NCI-H2196 treated with DMSO at 0.1 percent for 48 hours (cell line): Measurements from ENCODE around the gene ANGPTL1.

Source experiments
- DNase-seq: peaks from one replicate; lab custom pipeline; 2025; ENCODE audit not compliant: unreplicated experiment; lab: John Stamatoyannopoulos, UW

Gene ANGPTL1

GRCh38 chr1:178870944-178871343 lies at the start of gene ANGPTL1:
TSS of gene ANGPTL1 (minus strand) at chr1:178871077. CDS start at chr1:178865776, 5,301 bp downstream.
- no peak for DNase-seq

- DNase-seq = no peak
Measured at GRCh38 chr1:178919581-178919980, 48.7 kb upstream of the ANGPTL1 start.

- no peak for DNase-seq
Measured at GRCh38 chr1:178918955-178919354, 48.1 kb upstream of the ANGPTL1 start.

- DNase-seq = no peak
Measured at GRCh38 chr1:178918308-178918707, 47.4 kb upstream of the ANGPTL1 start.

DNA sequence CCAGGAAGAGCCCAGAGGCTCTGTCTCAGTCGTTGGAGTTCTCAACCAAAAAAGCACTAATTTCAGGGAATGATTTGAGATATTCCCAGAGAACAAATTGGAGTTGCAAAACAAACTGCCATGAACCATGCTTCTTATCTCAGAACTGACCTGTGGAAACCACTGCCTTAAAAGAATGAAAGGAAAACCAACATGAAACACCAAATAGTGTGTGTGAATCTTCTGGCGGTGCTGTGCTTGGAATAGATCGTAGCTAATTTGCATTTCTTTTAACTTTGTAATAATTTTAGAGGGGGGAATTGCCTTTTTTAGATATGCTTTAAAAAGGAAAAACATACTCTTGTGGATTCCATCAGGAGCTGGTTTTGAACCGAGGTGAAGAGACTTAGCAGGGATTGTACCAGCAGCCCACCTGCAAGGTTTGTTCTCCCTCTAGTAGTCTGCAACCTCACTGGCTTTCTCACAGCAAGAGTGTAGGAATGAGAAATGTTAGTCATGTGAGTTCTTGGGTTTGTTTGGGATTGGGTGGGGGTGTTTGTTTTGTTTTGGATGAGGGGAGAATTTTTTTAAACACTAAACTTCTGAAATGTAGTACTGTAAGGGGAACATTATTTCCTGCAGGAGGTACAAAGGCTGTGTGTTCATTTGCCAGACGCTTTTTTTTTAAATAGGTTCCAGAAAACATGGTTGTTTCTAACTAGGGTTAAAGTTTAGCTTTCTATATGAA lies 45.7 kb upstream of the ANGPTL1 start:
- no peak for DNase-seq

DNA sequence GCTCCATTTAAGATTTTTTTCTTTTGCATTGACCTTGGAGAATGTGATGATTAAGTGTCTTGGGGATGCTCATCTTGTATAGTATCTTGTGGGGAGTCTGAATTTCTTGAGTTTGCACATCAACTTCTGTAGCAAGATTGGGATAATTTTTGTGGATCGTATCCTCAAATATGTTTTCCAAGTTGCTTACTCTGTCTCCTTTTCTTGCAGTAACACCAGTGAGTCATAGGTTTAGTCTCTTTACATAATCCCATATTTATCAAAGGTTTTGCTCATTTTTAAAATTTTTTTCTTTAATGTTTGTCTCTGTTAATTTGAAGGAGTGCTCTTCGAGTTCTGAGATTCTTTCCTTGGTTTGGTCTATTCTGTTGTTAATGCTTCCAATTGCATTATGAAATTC lies 41.7 kb upstream of the ANGPTL1 start:
- no peak for DNase-seq

DNA sequence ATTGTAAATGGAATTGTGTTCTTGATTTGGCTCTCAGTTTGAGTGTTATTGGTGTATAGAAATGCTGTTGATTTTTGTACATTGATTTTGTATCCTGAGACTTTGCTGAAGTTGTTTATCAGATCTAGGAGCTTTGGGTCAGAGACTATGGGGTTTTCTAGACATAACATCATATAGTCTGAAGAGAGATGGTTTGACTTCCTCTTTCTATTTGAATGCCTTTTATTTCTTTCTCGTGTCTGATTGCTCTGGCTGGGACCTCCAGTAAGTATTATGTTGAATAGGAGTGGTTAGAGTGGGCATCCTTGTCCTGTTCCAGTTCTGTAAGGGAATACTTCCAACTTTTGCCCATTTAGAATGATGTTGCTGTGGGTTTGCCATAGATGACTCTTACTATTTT lies 39.1 kb upstream of the ANGPTL1 start:
- DNase-seq = no peak

DNA sequence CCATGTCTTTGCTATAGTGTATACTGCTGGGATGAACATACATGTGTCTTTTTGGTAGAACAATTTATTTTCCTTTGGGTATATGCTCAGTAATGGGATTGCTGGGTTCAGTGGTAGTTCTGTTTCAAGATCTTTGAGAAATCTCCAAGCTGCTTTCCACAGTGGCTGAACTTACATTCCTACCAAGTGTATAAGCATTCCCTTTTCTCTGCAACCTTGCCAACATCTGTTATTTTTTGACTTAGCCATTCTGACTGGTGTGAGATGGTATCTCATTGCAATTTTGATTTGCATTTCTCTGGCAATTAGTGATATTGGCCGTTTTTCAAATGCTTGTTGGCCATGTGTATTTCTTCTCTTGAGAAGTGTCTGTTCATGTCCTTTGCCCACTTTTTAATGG lies 37.5 kb upstream of the ANGPTL1 start:
- DNase-seq = no peak

DNA sequence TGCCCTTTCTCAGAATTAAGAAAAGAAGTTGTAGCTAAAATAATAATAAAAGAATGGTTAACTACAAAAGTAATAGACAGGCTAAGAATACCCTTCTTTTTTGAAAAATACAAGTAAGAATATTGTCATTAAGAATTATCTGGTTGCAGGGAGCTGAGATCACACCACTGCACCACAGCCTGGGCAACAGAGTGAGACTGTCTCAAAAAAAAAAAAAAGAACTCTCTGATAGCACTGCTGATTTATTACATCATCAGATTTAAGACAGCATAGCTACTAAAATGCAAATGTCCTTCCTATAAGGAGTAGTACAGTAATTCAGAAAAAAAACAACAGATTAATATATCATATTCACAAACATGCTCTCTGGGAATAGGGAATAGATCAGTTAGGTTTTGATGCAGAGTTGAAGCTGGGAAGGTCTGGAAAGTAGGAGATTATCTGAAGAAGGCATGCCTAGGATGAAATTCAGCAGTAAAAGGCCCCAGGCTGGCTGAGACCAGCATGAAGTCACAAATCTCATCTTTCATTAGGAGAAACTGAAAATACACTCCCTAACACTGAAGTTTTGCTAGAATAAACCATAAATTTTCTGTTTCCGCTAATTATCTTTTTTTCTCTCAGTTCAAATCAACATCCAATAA lies 30.7 kb upstream of the ANGPTL1 start:
- DNase-seq = no peak

GRCh38 chr1:178899402-178899801 lies 28.5 kb upstream of the ANGPTL1 start:
- no peak for DNase-seq

DNA sequence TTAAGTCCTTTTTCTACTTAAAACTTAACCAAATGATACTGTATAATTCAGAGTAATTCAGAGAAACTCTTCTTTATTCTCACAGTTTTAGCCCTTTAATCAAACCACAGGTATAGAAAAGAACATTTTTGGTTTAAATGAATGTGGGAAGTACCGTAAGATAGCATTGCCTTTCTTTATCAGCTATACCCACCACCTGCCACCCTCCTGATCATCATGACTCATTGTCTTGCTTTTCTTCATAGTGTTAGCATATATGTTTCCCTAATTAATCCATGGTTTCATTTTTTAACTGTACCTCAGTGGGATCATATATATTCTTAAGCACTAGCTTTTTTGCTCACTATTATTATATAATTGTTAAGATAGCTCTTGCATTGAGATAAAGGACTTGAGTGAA lies 27.5 kb upstream of the ANGPTL1 start:
- DNase-seq = no peak

- no peak for DNase-seq
Measured at GRCh38 chr1:178895928-178896327, 25.1 kb upstream of the ANGPTL1 start.

- no peak for DNase-seq
Measured at GRCh38 chr1:178886551-178886950, 15.7 kb upstream of the ANGPTL1 start.

DNA sequence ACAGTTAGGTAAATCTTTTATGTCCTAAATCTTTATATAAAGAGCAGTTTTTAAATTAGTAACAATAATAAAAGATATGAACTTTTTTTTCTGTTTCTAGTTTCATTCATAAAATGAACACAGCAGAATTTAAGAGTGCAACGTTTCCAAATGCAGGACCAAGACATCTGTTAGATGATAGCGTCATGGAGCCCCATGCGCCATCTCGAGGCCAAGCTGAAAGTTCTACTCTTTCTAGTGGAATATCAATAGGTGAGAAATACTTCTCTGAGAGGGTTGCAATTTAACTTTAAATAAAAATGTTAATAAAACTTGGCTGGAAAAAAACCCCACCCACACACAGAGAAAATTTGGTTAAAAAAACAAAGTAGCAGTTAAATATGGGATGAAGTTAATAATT lies 15.0 kb upstream of the ANGPTL1 start:
- no peak for DNase-seq

DNA sequence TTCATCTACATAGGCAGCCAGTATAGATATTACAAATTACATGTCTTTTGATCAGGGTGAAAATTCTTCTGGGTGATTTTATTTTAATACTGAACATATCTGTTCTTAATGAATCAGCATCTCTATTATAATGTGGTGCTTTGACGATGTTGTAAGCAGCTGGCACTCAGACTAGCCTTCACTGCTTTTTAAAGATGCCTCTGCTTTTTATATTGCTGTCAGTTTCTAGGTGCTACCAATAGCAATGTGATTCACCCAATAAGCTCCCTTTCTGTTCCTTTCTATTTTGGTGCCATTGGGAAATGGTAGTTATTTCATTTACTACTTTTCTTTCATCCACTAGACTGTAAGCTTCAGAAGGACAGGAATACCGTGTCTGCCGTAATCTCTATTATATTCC lies 11.1 kb upstream of the ANGPTL1 start:
- DNase-seq = no peak

DNA sequence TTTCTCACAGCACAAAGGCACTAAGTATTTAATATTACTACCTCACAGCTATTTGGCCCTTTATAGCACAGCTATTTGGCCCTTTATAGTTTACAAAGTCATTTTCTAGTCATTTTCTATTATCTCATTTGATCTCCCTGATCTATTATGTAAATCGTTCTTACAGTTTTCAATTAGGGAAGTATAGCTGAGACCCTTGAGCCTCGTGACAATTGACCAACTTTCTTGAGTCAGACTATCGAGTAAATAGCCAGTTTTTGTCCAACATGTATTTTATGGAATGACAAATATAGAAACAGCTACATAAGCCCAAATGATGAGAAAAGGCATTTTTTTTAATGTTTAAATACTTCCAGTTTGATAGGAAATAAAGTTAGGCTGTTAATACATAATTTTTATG lies 7.0 kb upstream of the ANGPTL1 start:
- no peak for DNase-seq

- no peak for DNase-seq
Measured at GRCh38 chr1:178875936-178876335, 5.1 kb upstream of the ANGPTL1 start.

- no peak for DNase-seq
Measured at GRCh38 chr1:178874966-178875365, 4.1 kb upstream of the ANGPTL1 start.

DNA sequence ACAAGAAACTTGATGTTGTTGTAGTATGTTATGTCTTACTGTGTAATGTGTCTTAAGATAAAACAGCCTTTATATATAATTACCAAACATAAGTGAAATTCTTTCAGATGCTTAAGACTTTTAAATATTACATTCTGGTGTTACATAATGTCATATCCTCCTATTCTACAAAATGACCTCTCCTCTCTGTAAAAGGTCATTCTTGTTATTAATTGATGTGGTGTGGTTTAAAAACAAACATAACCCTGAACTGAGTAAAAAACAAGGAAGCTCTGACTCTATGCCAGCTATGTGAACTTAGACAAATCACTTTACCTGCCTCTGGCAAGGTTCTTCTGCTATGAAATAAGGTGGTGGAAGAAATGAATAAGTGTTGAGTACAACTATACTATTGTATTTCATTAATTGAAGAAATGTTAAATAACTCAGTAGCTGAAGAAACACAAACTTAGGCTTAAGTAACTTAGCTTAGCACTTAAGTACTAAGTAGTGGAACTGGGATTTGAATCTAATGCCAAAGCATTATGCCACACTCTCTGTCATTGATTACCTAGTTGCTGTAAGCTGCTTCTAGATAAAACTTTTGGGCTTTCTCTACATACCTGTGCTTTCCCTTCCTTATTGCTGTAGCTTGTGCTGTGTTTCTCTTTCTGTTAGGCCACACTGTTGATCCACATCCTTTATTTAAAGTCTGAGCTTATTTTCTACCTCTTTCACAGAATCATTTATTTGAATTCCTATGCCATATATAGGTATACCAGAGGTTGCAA lies 859 bp upstream of the ANGPTL1 start:
- DNase-seq = no peak

DNA sequence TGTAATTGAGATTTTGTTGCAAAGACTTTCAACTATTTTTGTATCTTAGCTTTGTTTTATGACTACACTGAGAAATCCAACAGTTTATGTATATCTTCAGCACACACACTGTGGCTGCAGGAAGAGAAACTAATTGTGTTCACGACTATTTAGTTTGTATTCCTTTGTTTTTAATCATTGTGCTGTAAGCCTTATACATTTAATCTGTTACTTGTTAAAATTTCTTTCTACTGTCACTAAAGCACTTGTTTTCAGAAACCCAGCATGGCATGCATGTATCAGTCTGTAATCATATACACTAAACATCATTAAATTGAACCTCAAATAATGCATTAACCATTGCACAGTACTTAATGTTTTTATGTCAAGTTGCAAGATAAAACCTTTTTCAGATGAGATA lies 656 bp downstream of the ANGPTL1 start:
- DNase-seq = no peak

DNA sequence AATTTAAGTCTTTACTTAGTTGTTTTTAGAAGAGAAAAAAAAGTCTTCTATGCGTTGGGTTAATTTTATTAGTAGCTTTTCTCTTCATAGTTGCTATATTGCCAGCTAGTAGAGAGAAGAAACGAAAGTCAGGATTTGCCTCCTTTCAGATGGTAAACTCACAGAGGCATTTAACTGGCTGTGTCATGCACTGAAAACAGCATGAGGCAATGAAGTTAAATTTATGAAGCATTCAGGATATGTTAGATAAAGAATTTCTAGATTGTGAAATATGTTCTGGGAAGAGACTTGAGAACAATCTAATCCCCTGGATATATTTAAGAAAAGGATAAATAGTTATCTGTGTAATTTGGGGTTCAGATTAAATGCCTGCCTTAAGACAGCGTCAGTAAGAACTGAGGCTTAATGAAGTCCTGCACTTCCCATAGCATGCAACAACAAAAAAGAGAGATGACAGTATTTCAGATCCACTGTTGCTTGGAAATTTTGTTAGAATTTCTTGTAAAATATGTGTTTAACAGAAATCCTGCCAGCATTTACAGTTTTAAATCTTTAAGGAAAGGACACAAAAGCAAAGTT lies 1.7 kb downstream of the ANGPTL1 start:
- DNase-seq = no peak

GRCh38 chr1:178868706-178869105 lies 2.2 kb downstream of the ANGPTL1 start:
- DNase-seq = no peak
